ENCODE results near the gene BEND6. TPM values are rescaled to one million over a fixed set of nuclear protein-coding genes. Genes with fewer than 3 reads are reported as not detected.

Gene BEND6
- total and polyA plus RNA-seq, 10 donors, result 0.26 to 1.0 (median 0.52) TPM; not detected in 1

- H3K4me3 ChIP-seq, result no peak overlapping the region
- TF ChIP-seq CTCF (IDR thresholded peaks at IDR 0.05 in 8 of 11, conservative IDR thresholded peaks at IDR 0.05 in 3 of 11) (no peak), POLR2AphosphoS5 (IDR thresholded peaks at IDR 0.05) (no peak), POLR2A (IDR thresholded peaks at IDR 0.05) (no peak)
- H3K9me3 ChIP-seq, result peaks cover 1 to 12% (median 8%) of the 10 kb centered on the region in 8 donors
- H3K27me3 ChIP-seq (replicated peaks in 1 of 7), result peaks cover 0 to 5% (median 0%) of the 10 kb centered on the region in 7 donors
- DNase-seq, result no peak
- no peaks in the 10 kb centered on the region for H3K36me3 ChIP-seq
- no peaks in the 10 kb centered on the region for H3K4me1 ChIP-seq
- intact Hi-C loops (cut with DNase I; ENCODE audit: low total_unique reads), result no loop called here
- H3K27ac ChIP-seq, result no peak overlapping the region
- WGBS, 5 donors, result 89 to 96% (median 92%) methylated on average over 2 of the region's 2 CpGs
Observed at GRCh38 chr6:56946368-56946767, 8.5 kb upstream of the BEND6 start.

- H3K9me3 ChIP-seq, result no peaks in the 10 kb centered on the region
- no peak overlapping the region for H3K4me3 ChIP-seq
- WGBS, 5 donors, result 56 to 78% (median 65%) methylated on average over 1 of the region's 1 CpG
- H3K36me3 ChIP-seq, result no peaks in the 10 kb centered on the region
- peaks cover 0 to under 1% (median 0%) of the 10 kb centered on the region in 6 donors for H3K4me1 ChIP-seq
- TF ChIP-seq POLR2AphosphoS5 (IDR thresholded peaks at IDR 0.05), result no peak
- TF ChIP-seq POLR2A (IDR thresholded peaks at IDR 0.05), result no peak
- no peak for TF ChIP-seq CTCF (IDR thresholded peaks at IDR 0.05 in 8 of 11, conservative IDR thresholded peaks at IDR 0.05 in 3 of 11)
- peaks cover 0 to 18% (median 3%) of the 10 kb centered on the region in 7 donors for H3K27me3 ChIP-seq (replicated peaks in 1 of 7)
- no peak for DNase-seq
- intact Hi-C loops (cut with DNase I; ENCODE audit: low total_unique reads), result no loop called here
- H3K27ac ChIP-seq, result no peak overlapping the region
Observed at GRCh38 chr6:56947924-56948323, 7.0 kb upstream of the BEND6 start.

GRCh38 chr6:56949265-56949664 is 5.6 kb upstream of the BEND6 start:
- TF ChIP-seq POLR2AphosphoS5 (IDR thresholded peaks at IDR 0.05) (no peak), POLR2A (IDR thresholded peaks at IDR 0.05) (no peak), CTCF (IDR thresholded peaks at IDR 0.05 in 8 of 11, conservative IDR thresholded peaks at IDR 0.05 in 3 of 11) (no peak)
- intact Hi-C loops (cut with DNase I; ENCODE audit: low total_unique reads), result no loop called here
- DNase-seq, result no peak
- Histone ChIP-seq H3K27ac (no peak overlapping the region), H3K4me1 (peaks cover 0 to 14% (median 12%) of the 10 kb centered on the region in 6 donors), H3K9me3 (no peaks in the 10 kb centered on the region), H3K27me3 (replicated peaks in 1 of 7) (peaks cover 0 to 32% (median 7%) of the 10 kb centered on the region in 7 donors), H3K4me3 (no peak overlapping the region), H3K36me3 (no peaks in the 10 kb centered on the region)
- 73 to 92% (median 88%) methylated on average over 3 of the region's 3 CpGs for WGBS, 5 donors

- DNase-seq, result no peak
- H3K9me3 ChIP-seq, result no peaks in the 10 kb centered on the region
- no peak overlapping the region for H3K27ac ChIP-seq
- H3K27me3 ChIP-seq (replicated peaks in 1 of 7), result peaks cover 0 to 39% (median 12%) of the 10 kb centered on the region in 7 donors
- peaks cover 0 to 16% (median 16%) of the 10 kb centered on the region in 6 donors for H3K4me1 ChIP-seq
- TF ChIP-seq POLR2A (IDR thresholded peaks at IDR 0.05) (no peak), CTCF (IDR thresholded peaks at IDR 0.05 in 8 of 11, conservative IDR thresholded peaks at IDR 0.05 in 3 of 11) (no peak), POLR2AphosphoS5 (IDR thresholded peaks at IDR 0.05) (no peak)
- intact Hi-C loops (cut with DNase I; ENCODE audit: low total_unique reads), result no loop called here
- H3K36me3 ChIP-seq, result no peaks in the 10 kb centered on the region
- WGBS, 5 donors, result 57 to 76% (median 65%) methylated on average over 1 of the region's 1 CpG
- no peak overlapping the region for H3K4me3 ChIP-seq
Observed at GRCh38 chr6:56949925-56950495, 4.9 kb upstream of the BEND6 start.
